ENCODE results near the gene MIOX.
A peak's percentile ranks its signal among the peaks of the same experiment; 100 is the strongest.

Gene MIOX

GRCh38 chr22:50486561-50487289 lies at the start of gene MIOX:
TSS of gene MIOX (plus strand) at chr22:50486859. CDS start at chr22:50486898, 39 bp downstream.
- no peak for DNase-seq

GRCh38 chr22:50437511-50438304 lies 49.0 kb upstream of the MIOX start:
- no peak for DNase-seq

- DNase-seq = no peak
Observed at GRCh38 chr22:50438305-50439275, 48.1 kb upstream of the MIOX start.

- DNase-seq = no peak
Observed at GRCh38 chr22:50439314-50439870, 47.3 kb upstream of the MIOX start.

- no peak for DNase-seq
Observed at GRCh38 chr22:50439871-50440331, 46.8 kb upstream of the MIOX start.

- no peak for DNase-seq
Observed at GRCh38 chr22:50440544-50441249, 46.0 kb upstream of the MIOX start.

- no peak for DNase-seq
Observed at GRCh38 chr22:50441428-50441993, 45.1 kb upstream of the MIOX start.

GRCh38 chr22:50443197-50443596 lies 43.5 kb upstream of the MIOX start:
- no peak for DNase-seq

- no peak for DNase-seq
Observed at GRCh38 chr22:50443801-50444625, 42.6 kb upstream of the MIOX start.

- DNase-seq = no peak
Observed at GRCh38 chr22:50444663-50445062, 42.0 kb upstream of the MIOX start.

GRCh38 chr22:50445071-50445879 lies 41.4 kb upstream of the MIOX start:
- DNase-seq = peak in 2 of 56 donors; percentile 2 to 15

GRCh38 chr22:50445880-50446707 lies 40.6 kb upstream of the MIOX start:
- no peak for DNase-seq

GRCh38 chr22:50446708-50447575 lies 39.7 kb upstream of the MIOX start:
- no peak for DNase-seq

GRCh38 chr22:50447576-50448551 lies 38.8 kb upstream of the MIOX start:
- no peak for DNase-seq

- no peak for DNase-seq
Observed at GRCh38 chr22:50452649-50453048, 34.0 kb upstream of the MIOX start.

All from amygdala (tissue), 56 donors.